Articular chondrocyte of knee joint (primary cell): Measurements from ENCODE around the gene ALKBH2. TPM values are rescaled to one million over a fixed set of nuclear protein-coding genes. Genes with fewer than 3 reads are reported as not detected.

Experiments
- small RNA-seq: library from RNA; depleted of rRNA; stranded (forward); fragments of <200 nt; gene quantifications from one replicate; pipeline ENCODE3, GENCODE V24; 2012
- total RNA-seq: library from RNA; depleted of rRNA; stranded (reverse); fragments of >200 nt; gene quantifications from 2 replicates; pipeline ENCODE4 v1.2.3, GENCODE V29; 2012

The ALKBH2 gene
- total RNA-seq, result 13.1 and 15.0 TPM in 2 replicates

DNA sequence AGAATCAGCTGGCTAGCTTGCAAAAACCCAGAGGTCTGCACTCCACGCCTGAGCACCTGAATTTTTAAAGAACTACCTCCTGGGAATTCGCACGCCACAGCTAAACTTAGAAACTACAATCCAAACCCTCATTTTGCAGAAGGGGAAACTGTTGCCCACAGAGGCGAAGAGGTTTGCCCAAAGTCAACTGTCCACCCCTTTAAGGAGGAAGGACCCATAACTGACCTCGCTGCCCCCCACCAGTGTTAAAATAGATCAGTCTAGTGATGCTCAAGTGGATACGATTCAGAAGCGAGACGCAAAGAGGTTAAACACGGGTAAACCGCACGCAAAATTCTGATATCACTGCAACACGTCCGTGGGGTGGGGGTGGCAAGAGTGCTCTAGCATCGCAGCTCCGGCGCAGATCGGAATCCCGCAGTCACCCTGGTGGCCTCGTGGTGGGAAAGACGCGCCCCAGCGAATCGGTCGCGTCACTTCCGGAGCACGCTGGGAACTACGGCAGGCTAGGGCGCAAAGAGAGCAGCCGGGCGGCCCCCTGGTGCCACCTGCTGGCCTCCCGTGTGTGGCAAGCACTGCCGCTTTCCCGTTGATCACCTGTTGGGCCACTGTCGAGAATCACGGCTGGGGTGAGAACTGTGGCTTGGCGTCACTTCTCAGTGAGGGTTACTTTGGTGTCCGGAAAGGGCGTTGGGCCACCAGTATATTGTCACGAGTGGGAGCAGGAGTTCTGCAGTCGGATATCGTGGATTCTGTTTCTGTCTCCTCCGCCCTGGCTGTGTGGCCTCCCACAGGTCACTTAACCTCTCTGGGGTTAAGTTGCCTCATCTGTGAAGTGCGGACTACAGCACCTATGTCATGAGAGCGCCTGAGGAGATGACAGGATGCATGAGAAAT lies at the start of gene ALKBH2:
Gene ALKBH2 (minus strand): TSS at position 451 of the 897 bp plus-strand sequence. CDS start 686 bp downstream, outside the sequence.

DNA sequence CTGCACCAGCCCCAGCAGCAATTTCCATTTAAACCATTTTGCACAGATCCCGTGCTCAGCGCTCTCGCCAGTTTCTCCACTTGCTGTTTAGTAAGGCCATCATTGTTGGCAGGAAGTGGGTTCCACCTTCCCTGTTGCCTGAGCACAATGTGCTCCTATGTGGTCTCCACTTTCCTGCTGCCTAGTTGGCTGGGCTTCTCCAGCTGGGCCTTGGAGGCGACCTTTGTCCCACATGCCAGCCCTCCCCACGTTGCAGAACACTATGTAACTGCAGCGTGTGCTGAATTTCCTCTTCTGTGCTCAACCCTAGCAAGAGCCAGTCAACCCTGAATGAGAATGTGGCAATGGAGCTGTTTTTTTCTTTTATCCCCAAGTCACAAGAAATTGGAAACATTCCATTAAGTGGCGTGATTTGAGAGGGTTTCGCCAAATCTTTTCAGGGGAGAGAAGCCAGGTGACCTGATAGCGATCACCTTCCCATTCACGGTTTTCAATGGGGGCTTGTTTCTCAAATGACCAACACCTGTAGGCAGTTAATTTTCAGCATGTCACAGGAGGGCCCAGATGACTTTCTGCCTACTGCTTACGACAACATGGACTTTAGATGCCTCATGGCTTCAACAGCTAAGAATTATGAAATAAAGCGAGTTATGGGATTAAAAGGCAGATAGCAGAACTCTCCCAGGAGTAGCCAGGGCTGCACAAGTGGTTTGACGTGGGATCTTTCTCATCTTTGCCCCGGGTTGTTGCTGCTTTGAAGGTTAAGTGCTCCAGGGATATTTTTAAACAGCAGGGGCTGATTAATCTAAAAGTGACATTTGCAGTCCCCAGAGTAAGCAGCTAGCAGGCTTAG lies 22.7 kb upstream of the ALKBH2 start, which contains the start of gene ACACB:
Gene ACACB (plus strand): TSS at position 830 of the 853 bp plus-strand sequence. CDS start 22,819 bp downstream, outside the sequence.

DNA sequence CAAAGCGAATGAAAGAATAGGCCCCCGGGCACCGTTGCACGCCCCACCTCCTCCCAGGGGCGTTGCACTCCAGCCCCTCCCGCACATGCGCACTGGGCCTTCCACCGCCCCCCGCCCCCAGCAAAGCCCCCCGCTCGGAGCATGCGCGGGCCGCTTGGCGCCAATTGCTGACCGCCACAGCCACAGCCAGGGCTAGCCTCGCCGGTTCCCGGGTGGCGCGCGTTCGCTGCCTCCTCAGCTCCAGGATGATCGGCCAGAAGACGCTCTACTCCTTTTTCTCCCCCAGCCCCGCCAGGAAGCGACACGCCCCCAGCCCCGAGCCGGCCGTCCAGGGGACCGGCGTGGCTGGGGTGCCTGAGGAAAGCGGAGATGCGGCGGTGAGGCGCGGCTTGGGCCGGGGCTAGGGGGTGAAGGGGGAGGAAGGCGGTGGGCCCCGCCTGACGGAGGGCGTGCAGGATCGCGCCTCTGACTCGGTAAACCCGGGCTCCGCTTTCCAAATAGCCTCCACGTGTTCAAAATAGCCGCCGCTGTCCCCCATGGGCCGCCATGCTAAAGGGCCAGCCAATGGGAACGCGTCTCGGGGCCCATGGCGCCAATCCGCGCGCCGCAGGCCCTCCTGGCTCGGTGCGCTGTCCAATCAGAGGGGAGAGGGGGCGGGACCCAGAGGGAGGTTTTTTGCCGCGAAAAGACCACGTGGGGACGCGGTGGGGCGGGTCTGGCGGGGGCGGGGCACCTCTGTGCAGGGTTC lies 4.3 kb upstream of the ALKBH2 start, which contains the start of gene UNG:
Gene UNG (plus strand): TSS at position 163 of the 748 bp plus-strand sequence. CDS start 83 bp downstream, at position 246.

DNA sequence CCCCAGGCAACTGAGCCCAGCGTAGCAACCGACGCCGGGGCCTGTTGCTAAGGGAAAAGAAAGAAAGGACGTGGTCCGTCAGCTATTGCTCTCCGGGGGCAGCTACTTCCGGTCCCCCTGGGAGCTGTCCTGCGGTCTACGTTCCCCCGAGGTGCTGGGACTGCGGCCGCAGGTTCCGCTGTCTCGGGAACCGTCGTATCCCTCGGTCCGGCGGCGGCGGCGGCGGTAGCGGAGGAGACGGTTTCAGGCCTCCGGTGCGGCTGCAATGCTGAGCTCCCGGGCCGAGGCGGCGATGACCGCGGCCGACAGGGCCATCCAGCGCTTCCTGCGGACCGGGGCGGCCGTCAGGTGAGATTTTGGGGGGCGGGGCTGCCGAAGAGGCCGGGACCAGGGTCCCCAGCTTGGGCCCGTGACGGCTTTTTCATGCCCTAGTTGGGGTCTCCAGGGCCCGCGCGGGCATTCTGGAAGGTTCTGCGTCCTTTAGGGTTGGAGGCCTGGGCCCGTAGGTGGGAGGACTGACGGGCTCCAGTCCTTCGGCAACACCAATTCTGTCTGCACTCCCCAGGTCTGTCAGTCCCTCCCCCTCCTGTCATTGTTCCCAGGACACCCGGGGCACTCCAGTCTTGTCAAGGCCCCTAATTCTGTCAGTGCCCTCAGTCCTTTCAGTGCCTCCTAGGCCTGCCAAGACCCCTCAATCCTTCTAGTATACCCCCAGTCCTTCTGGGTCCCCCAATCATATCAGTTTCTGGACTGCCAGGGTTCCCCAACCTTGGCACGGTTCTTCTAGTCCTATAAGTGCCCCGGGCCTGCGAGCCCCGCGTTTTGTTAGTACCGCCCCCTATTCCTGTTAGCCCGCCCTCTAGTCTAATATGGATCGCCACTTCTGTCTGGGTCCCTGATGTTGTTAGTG lies 40.6 kb downstream of the ALKBH2 start, which contains the start of gene USP30:
Gene USP30 (plus strand): TSS at position 163 of the 910 bp plus-strand sequence. CDS start 103 bp downstream, at position 266.

Small RNA genes within 50 kb of the gene (small RNA-seq; reads per million reads assigned to genes)
- gene RNA5SP372, result not detected

Other genes with a start within 250 kb of the ALKBH2 start
- gene SSH1, start 235.9 kb downstream of the ALKBH2 start, total RNA-seq, result 36.6 and 40.9 TPM in 2 replicates
- gene DAO, start 213.4 kb downstream of the ALKBH2 start, total RNA-seq, result not detected in 2 replicates
- under 0.01 TPM in 2 replicates for gene SVOP, start 72.4 kb downstream of the ALKBH2 start, total RNA-seq
- gene USP30, start 40.9 kb downstream of the ALKBH2 start, total RNA-seq, result 14.1 and 15.8 TPM in 2 replicates
- 17.2 and 25.2 TPM in 2 replicates for gene UNG, start 4.1 kb upstream of the ALKBH2 start, total RNA-seq
- 8.0 and 9.4 TPM in 2 replicates for gene ACACB, start 23.1 kb upstream of the ALKBH2 start, total RNA-seq
- gene FOXN4, start 215.8 kb upstream of the ALKBH2 start, total RNA-seq, result not detected in 2 replicates